Measurements from ENCODE around the gene DLD.
"Not testable (repeated sequence)": the region's sequence is repeated elsewhere in the genome, so short reads cannot be mapped to it uniquely, and the experiment has no call there.

The DLD gene

DNA sequence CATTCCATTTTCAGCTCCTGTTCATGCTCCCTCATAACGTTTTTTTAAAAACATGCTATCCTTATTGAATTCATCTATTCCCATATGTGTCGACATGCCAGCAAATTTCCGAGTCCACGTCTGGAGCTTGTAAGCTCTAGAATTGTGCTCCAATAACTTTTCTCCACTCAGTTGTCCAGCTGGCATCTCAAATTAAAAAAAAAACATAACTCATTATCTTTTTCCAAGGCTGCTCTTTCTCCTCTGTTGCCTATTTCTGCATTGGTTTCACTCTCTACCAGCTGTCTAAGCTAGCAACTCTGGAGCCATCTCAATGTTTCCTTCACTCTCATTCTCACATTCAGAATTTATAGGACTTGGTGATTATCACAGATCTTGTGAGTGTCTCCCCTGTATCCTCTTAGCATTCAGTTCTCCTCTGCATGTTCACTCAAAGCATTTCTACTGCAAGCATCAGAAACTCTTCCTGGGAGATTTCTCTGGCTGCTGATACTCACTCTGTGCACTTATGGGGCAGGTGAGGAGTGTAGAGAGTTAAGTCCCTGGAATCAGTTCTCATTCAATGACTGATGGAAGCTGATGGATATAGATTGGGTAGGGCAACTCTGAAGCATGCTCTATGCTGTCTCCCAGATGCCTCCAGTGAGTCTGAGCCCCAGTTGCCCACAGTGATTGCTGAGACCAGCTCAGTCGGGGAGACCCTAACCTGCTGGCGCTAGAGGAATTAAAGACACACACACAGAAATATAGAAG lies 6.7 kb upstream of the DLD start:
- TF ChIP-seq, protein P1, sequence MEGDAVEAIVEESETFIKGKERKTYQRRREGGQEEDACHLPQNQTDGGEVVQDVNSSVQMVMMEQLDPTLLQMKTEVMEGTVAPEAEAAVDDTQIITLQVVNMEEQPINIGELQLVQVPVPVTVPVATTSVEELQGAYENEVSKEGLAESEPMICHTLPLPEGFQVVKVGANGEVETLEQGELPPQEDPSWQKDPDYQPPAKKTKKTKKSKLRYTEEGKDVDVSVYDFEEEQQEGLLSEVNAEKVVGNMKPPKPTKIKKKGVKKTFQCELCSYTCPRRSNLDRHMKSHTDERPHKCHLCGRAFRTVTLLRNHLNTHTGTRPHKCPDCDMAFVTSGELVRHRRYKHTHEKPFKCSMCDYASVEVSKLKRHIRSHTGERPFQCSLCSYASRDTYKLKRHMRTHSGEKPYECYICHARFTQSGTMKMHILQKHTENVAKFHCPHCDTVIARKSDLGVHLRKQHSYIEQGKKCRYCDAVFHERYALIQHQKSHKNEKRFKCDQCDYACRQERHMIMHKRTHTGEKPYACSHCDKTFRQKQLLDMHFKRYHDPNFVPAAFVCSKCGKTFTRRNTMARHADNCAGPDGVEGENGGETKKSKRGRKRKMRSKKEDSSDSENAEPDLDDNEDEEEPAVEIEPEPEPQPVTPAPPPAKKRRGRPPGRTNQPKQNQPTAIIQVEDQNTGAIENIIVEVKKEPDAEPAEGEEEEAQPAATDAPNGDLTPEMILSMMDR (IDR thresholded peaks at IDR 0.05; ENCODE audit: insufficient read depth, low read depth, low read length, missing control alignments), result no peak
- no peak overlapping the region for H3K4me3 ChIP-seq (ENCODE audit: low read depth, low read length)
- no peak for DNase-seq (ENCODE audit: low read depth)

DNA sequence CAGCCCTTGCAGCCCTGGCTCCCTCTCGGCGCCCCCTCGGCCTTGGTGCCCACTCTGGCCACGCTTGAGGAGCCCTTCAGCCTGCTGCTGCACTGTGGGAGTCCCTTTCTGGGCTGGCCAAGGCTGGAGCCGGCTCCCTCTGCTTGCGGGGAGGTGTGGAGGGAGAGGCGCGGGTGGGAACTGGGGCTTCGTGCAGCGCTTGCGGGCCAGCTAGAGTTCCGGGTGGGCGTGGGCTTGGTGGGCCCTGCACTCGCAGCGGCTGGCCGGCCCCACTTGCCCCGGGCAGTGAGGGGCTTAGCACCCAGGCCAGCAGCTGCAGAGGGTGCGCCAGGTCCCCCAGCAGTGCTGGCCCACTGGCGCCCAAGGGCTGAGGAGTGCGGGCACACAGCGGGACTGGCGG lies 3.2 kb upstream of the DLD start:
- not testable (repeated sequence) for H3K4me3 ChIP-seq (ENCODE audit: low read depth, low read length); DNase-seq (ENCODE audit: low read depth)

DNA sequence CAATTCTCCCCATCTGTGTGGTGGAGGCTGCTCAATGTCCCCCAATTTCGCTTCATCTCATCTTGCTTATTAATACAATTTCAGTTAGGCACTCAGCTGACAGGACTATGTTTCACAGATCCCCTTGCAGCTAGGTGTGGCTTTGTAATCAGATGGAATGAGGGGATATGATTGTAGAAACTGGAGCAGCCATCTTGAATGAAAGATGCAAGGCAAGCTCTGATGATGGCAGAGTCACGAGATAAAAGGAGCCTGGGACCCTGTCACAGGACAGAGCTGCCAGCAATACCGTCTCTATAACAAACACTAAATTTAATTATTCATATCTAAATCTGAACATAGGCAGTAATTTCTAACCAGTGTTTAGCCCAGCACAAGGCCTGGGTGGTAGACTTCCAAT lies 991 bp upstream of the DLD start:
- DNase-seq (ENCODE audit: low read depth), result no peak
- no peak overlapping the region for H3K4me3 ChIP-seq (ENCODE audit: low read depth, low read length)
- TF ChIP-seq, protein P1 (IDR thresholded peaks at IDR 0.05; ENCODE audit: insufficient read depth, low read depth, low read length, missing control alignments), result no peak

DNA sequence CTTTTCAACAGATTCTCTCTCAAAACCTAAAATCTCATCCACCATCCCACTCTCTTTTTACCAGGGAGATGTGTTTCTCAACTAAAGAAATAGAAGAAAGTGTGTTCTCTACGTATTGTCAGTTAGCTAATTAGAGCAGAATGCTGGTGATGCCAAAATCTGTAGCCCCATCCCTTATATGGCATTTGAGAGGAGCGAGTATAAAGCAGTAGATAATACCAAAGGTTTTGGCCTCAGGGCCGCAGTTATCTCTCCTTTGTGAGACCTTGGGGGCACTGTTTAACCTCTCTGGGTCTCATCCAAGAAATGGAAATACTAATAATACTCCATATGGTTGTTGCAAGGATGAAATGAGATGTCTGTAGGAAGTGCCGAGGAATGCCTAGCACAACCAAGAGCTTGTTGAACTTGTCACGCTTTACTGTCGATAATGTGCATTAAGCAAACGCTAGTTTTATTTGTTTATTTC lies 456 bp upstream of the DLD start:
- no peak for DNase-seq (ENCODE audit: low read depth)
- TF ChIP-seq, protein P1 (IDR thresholded peaks at IDR 0.05; ENCODE audit: insufficient read depth, low read depth, low read length, missing control alignments), result no peak
- H3K4me3 ChIP-seq (ENCODE audit: low read depth, low read length), result peak overlapping the region; percentile 77

DNA sequence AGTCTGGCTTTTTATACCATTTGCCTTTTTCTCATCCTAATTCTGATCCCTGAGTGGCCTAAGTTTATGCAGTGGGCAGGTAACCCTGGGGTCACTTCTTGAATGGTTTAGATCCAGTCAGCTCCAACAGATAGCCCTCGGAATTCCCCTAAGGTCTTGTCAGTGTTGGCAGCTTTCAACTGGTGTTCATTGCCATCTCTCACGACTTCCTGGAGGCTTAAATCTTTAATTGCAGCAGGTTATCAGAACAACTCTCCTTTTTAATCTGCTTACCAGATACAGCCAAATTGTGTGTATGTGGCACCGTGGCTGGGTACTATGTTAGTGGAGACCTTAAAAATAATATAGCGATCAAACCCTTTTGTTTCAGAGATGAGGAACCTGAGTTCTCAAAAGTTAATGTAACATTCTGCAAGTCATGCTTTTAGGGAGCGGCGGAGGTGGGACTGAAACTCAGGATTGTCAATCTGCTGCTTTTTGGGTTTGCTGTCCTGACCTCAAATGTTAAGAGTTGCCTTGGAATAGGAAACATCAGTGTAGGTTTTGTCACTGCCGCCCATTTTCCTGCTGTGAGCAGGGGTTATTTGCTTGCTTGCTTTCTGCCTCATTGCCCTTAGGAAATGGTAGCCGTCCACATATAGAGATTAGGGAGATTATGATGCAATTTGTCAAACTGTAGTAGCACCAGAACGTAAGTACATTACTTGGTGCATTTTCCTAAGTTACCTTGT lies 818 bp downstream of the DLD start:
- TF ChIP-seq, protein P1 (IDR thresholded peaks at IDR 0.05; ENCODE audit: insufficient read depth, low read depth, low read length, missing control alignments), result no peak
- DNase-seq (ENCODE audit: low read depth), result no peak

DNA sequence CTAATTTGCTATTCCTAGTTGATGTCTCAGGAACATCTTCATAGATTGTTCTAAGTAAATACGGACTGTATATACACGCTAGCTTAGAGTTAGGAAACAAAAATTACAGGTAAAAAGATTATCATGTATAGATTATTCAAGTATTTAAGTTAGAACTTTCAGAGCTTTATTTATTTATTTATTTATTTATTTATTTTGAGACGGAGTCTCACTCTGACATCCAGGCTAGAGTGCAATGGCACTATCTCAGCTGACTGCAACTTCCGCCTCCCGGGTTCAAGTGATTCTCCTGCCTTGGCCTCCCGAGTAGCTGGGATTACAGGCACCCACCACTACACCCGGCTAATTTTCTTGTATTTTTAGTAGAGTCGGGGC lies 1.4 kb downstream of the DLD start:
- DNase-seq (ENCODE audit: low read depth), result not testable (repeated sequence)
- peak overlapping the region; percentile 77 for H3K4me3 ChIP-seq (ENCODE audit: low read depth, low read length)

More for the DNA sequence above, 818 bp downstream of the DLD start:
- H3K4me3 ChIP-seq (ENCODE audit: low read depth, low read length), result peak overlapping the region; percentile 77

DNA sequence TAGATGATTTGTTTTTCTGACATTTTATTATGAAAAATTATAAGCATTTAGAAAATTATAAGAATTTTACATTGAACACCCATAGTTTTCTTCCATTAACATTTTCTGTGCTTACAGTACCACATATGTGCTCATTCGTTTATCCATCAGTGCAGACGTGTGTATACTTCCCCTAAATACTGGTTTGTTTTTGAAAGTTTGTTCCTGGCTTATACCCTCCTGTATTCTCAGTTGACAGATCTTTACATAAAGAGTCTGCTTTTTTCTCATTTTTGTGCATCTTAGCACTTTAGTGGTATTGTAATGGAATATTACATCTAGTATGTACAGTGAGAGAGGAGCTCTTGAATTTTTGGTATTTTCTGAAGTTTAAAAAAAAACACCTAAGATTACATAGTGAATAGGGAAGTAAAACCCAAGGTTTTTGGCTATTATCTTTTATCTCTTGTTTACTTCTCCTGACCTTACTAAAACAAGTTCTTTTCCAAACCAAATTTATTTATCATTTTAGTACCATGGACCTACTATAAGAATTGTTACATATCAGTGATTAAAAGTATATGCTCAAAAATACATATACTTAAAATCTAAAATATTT lies 8.1 kb downstream of the DLD start:
- TF ChIP-seq, protein P1 (IDR thresholded peaks at IDR 0.05; ENCODE audit: insufficient read depth, low read depth, low read length, missing control alignments), result no peak
- no peak overlapping the region for H3K4me3 ChIP-seq (ENCODE audit: low read depth, low read length)
- DNase-seq (ENCODE audit: low read depth), result no peak

All from GM12865 (cell line).